Astrocyte (in vitro differentiated cells and primary cell): ENCODE results near the gene PTMS.
"Not testable (repeated sequence)": the region's sequence is repeated elsewhere in the genome, so short reads cannot be mapped to it uniquely, and the experiment has no call there.

Source experiments
- EZH2 ChIP-seq: IDR thresholded peaks from 2 replicates; pipeline ENCODE4 v1.6.1; 2012; ENCODE audit warnings: mild to moderate bottlenecking, low read length, inconsistent platforms; ENCODE audit not compliant: insufficient read depth
- TF ChIP-seq, protein P1 (sequence below): IDR thresholded peaks from 2 replicates; pipeline ENCODE4 v1.5.1; 2011; ENCODE audit warnings: low read depth, mild to moderate bottlenecking, inconsistent platforms, low read length, moderate library complexity; ENCODE audit not compliant: insufficient read depth

DNA sequence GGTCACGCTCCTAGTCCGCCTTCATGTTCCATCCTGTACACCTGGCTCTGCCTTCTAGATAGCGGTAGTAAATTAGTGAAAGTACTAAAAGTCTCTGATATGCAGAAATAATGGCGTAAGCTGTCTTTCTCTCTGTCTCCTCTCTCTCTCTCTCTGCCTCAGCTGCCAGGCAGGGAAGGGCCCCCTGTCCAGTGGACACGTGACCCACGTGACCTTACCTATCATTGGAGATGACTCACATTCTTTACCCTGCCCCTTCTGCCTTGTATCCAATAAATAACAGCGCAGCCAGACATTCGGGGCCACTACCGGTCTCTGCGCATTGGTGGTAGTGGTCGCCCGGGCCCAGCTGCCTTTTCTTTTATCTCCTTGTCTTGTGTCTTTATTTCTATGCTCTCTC lies 24.1 kb upstream of the PTMS start:
- TF ChIP-seq, protein P1, sequence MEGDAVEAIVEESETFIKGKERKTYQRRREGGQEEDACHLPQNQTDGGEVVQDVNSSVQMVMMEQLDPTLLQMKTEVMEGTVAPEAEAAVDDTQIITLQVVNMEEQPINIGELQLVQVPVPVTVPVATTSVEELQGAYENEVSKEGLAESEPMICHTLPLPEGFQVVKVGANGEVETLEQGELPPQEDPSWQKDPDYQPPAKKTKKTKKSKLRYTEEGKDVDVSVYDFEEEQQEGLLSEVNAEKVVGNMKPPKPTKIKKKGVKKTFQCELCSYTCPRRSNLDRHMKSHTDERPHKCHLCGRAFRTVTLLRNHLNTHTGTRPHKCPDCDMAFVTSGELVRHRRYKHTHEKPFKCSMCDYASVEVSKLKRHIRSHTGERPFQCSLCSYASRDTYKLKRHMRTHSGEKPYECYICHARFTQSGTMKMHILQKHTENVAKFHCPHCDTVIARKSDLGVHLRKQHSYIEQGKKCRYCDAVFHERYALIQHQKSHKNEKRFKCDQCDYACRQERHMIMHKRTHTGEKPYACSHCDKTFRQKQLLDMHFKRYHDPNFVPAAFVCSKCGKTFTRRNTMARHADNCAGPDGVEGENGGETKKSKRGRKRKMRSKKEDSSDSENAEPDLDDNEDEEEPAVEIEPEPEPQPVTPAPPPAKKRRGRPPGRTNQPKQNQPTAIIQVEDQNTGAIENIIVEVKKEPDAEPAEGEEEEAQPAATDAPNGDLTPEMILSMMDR, result not testable (repeated sequence)
- TF ChIP-seq EZH2, result not testable (repeated sequence)
